ENCODE results near the gene CNTRL.

DNA sequence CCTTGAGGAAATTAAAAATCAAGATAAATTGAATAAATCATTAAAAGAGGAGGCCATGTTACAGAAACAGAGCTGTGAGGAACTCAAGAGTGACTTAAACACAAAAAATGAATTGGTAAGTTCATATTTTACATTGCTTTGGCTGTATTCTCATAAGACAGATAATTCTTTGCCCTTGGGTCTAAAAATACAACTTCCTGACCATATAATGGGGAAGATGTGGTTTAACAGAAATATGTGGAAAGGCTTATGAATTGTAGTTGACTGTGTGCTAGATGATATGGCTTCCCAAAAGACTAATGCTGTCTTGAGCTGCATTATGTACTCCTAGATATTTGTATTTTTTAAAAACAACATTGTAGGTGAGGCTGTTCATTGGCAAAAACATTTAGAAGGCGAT, 33.1 kb downstream of the CNTRL start:
- TF ChIP-seq POLR2AphosphoS5 (IDR thresholded peaks at IDR 0.05; ENCODE audit: low read depth, low read length) (no peak), PAX5 (IDR thresholded peaks at IDR 0.05; ENCODE audit: insufficient read depth, low read length, severe bottlenecking) (no peak), POLR2A (IDR thresholded peaks at IDR 0.05; ENCODE audit: low read depth, low read length) (no peak), TAF1 (IDR thresholded peaks at IDR 0.05; ENCODE audit: low read depth, low read length) (no peak), SPI1 (IDR thresholded peaks at IDR 0.05; ENCODE audit: low read depth, low read length) (no peak)
